PFSK-1 (cell line): ENCODE results near the gene QDPR.

Experiments used
- FOXP2 ChIP-seq: optimal IDR thresholded peaks from 2 replicates; pipeline ENCODE3; 2011; ENCODE audit warnings: borderline replicate concordance, control low read depth, inconsistent platforms; ENCODE audit not compliant: insufficient read depth; ENCODE audit errors: extremely low read length, extremely low read depth
- POLR2AphosphoS5 ChIP-seq: IDR thresholded peaks from 2 replicates; pipeline ENCODE4 v1.6.1; 2012; ENCODE audit warnings: low read depth, mild to moderate bottlenecking, control low read depth, low read length, moderate library complexity
- SIN3A ChIP-seq: IDR thresholded peaks from 2 replicates; pipeline ENCODE4 v1.6.1; 2012; ENCODE audit warnings: mild to moderate bottlenecking, low read length, moderate library complexity, borderline replicate concordance; ENCODE audit not compliant: insufficient read depth
- TAF1 ChIP-seq: IDR thresholded peaks from 2 replicates; pipeline ENCODE4 v1.6.1; 2012; ENCODE audit warnings: low read length, control low read depth, borderline replicate concordance; ENCODE audit not compliant: insufficient read depth
- TF ChIP-seq, protein P1 (sequence below), 2 experiments: IDR thresholded peaks; 2 replicates each; pipeline versions ENCODE4 v1.6.1 to v1.8.0; 2011 to 2012; ENCODE audit warnings: low read depth in 2 of 2, low read length in 2 of 2, control low read depth in 1 of 2, inconsistent platforms in 1 of 2, mild to moderate bottlenecking in 1 of 2, moderate library complexity in 1 of 2; ENCODE audit not compliant: insufficient read depth in 1 of 2

Gene QDPR

DNA sequence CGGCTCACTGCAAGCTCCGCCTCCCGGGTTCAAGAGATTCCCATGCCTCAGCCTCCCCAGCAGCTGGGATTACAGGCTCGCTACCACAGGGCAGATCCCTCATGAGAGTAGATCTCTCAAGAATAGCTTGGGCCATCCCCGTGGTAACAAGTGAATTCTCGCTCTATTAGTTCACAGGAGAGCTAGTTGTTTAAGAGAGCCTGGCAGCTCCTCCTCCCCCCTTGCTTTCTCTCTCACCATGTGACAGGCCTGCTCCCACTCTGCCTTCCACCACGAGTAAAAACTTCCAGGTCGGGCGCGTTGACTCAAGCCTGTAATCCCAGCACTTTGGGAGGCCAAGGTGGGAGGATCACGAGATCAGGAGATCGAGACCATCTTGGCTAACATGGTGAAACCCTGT lies 34.8 kb upstream of the QDPR start:
- TF ChIP-seq FOXP2 (no peak), SIN3A (no peak), POLR2AphosphoS5 (no peak), TAF1 (no peak)
- TF ChIP-seq, protein P1, sequence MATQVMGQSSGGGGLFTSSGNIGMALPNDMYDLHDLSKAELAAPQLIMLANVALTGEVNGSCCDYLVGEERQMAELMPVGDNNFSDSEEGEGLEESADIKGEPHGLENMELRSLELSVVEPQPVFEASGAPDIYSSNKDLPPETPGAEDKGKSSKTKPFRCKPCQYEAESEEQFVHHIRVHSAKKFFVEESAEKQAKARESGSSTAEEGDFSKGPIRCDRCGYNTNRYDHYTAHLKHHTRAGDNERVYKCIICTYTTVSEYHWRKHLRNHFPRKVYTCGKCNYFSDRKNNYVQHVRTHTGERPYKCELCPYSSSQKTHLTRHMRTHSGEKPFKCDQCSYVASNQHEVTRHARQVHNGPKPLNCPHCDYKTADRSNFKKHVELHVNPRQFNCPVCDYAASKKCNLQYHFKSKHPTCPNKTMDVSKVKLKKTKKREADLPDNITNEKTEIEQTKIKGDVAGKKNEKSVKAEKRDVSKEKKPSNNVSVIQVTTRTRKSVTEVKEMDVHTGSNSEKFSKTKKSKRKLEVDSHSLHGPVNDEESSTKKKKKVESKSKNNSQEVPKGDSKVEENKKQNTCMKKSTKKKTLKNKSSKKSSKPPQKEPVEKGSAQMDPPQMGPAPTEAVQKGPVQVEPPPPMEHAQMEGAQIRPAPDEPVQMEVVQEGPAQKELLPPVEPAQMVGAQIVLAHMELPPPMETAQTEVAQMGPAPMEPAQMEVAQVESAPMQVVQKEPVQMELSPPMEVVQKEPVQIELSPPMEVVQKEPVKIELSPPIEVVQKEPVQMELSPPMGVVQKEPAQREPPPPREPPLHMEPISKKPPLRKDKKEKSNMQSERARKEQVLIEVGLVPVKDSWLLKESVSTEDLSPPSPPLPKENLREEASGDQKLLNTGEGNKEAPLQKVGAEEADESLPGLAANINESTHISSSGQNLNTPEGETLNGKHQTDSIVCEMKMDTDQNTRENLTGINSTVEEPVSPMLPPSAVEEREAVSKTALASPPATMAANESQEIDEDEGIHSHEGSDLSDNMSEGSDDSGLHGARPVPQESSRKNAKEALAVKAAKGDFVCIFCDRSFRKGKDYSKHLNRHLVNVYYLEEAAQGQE (IDR thresholded peaks at IDR 0.05; ENCODE audit: insufficient read depth in 1 of 2, low read depth in 2 of 2, low read length in 2 of 2) = no peak

DNA sequence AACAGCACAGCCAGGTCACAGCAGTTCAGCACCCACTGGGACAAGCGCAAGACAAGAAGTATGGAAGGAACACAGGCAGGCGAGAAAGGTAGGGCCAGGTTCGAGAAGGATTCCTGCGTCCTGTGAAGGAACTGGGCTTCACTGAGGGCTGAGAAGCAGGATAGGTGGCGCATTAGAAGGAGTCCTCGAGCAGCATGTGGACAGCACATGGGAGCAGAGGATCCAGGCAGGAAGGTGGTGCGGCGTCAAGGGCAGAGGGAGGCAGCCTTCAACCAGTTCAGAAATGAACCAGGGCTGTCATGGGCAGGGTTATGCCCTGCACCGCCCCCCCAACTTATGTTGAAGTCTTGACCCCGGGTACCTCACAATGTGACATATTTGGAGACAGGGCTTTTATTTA lies 34.3 kb upstream of the QDPR start:
- no peak for TF ChIP-seq FOXP2
- TF ChIP-seq SIN3A = no peak
- TF ChIP-seq TAF1 = no peak
- no peak for TF ChIP-seq POLR2AphosphoS5
- TF ChIP-seq, protein P1 (IDR thresholded peaks at IDR 0.05; ENCODE audit: insufficient read depth in 1 of 2, low read depth in 2 of 2, low read length in 2 of 2) = no peak

DNA sequence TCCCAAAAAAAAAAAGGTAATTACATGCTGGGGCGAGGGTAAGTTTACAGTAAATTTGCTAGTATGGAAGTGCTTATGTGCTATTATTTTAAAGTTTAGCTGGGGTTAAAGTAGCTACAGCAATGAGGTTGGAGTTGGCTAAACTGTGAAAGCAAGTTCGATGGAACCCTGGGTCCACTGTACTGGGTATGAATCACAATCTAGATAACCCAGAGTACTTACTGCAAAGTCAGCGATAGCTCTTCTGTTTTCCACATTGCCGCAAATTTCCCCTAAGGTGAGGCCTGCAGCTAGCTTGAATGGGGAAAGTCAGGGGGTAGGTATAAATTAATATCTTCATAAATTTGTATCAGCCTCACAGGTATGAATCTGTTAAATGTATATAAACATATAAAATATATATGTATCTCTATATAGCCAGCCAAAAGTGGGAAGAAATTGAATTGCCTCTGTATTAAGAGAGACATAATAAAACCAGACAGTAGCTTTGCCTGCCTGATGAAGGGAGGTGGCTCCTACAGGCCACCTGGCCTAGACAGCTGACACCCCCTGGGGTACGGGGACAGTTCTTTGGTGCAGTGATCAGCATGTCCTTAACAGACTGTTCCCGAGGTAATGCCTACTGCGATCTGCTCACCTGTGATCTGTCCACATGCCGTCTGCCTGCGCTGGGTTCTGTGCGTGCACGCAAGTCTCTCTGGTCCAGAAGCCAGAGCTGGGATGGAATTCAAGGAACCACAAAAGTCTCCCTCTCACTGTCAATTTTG lies 33.7 kb upstream of the QDPR start:
- TF ChIP-seq, protein P1 (IDR thresholded peaks at IDR 0.05; ENCODE audit: insufficient read depth in 1 of 2, low read depth in 2 of 2, low read length in 2 of 2) = no peak
- no peak for TF ChIP-seq SIN3A
- TF ChIP-seq POLR2AphosphoS5 = no peak
- TF ChIP-seq TAF1 = no peak
- TF ChIP-seq FOXP2 = no peak

DNA sequence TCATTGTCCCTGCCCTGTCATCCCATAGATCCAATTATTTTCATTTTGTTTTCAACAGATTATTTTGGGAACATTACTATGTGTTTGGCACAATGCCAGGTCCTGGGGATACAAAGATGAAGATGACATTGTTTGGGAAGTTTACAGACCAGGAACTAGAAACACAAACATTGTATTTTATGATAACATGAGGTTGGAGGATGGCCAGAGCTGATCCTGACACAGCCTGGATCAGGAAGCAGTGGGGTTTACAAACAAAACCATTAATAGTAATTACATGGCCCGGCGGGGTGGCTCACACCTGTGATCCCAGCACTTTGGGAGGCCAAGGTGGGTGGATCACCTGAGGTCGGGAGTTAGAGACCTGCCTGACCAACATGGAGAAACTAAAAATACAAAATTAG lies 32.9 kb upstream of the QDPR start:
- TF ChIP-seq POLR2AphosphoS5 (no peak), FOXP2 (peak; percentile 71), TAF1 (no peak), SIN3A (0 out of 2 replicates have a peak, but pooled peaks have one; percentile 18)
- TF ChIP-seq, protein P1 (IDR thresholded peaks at IDR 0.05; ENCODE audit: insufficient read depth in 1 of 2, low read depth in 2 of 2, low read length in 2 of 2) = no peak

DNA sequence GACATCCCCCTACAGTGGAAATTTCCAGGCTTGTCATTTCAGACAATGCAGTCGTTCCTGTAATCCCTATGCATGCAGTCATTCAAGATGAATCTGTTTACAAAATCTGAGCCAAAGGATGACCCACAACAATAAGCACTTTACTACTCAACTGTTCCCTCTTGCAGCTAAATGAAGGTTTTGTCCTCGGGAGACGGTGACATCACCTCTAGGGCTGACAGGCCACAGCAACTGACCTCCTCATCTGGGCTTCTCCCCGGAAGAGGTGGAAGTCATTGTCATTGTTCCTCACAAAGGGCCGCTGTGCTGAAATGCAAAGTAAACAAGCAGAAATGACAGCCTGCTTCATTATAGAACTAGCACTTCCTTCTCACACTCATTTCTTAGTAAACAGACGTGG lies 32.3 kb upstream of the QDPR start:
- TF ChIP-seq TAF1 (no peak), POLR2AphosphoS5 (no peak), SIN3A (peak; percentile 69; the same call in 1 of the 2 replicates), FOXP2 (peak; percentile 93)
- TF ChIP-seq, protein P1 (IDR thresholded peaks at IDR 0.05; ENCODE audit: insufficient read depth in 1 of 2, low read depth in 2 of 2, low read length in 2 of 2) = 0 out of 4 replicates have a peak, but pooled peaks of 1 of the 2 experiments have one; percentile 11
